ENCODE measurements around the gene ANKRD23. TPM values are rescaled to one million over a fixed set of nuclear protein-coding genes. Genes with fewer than 3 reads are reported as not detected.

The ANKRD23 gene
- total RNA-seq, 1 donor from 2014 or later: 7.3 TPM

DNA sequence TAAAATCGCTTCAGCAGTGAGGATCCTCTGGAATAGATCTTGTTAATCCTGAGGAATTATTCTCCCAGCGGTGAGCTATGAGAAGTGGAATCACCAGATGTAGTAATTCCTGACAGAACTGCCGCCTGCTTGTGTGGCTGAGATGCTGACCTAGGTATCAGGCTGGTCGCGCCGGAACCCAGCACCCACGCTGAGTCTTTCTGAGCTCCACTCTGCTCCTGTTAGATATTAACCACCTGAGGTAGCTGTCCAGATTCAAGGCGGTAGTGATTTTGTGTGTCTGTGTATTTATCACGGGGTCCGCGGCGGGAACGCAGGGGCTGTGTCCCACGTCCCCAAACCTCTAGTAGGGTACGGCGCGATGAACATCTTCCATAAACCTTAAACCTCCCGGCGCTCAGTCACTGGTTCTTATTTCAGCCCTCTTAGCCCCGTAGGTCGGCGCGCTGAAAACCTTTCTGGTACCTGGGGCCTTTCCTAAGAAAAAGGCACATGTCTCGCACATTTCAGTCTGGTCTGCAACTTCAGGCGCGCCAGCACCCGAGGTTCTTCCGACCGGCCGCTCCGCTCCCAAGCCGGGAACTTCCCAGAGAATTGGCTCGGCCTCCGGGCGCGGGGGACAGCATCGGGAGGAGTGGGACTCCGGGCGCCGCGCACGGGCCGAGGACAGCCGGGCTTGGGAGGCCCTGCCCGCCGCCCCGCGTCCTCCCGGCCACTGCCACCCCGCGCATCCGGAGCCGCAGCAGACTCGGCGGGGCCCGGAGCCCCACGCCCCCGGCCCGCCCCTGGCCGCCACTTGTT, 28.3 kb downstream of the ANKRD23 start:
- Mint-ChIP-seq H3K4me3 (peak overlapping the region; percentile 88), H3K27me3 (no peaks in the 10 kb centered on the region), H3K9me3 (no peaks in the 10 kb centered on the region), H3K36me3 (ENCODE audit: low read depth) (peaks cover 41% of the 10 kb centered on the region), H3K27ac (peak overlapping the region; percentile 83), H3K4me1 (peaks cover 48% of the 10 kb centered on the region)
- intact Hi-C loops (cut with micrococcal nuclease): loop anchor here (1.0 to 5.0 kb wide), 10 partner anchors 9 to 847 kb away; partner anchors contain the start of genes ACTR1B, ANKRD39, CIAO1 and CNNM4
- DNase-seq: no peak
- TF ChIP-seq, protein P1, sequence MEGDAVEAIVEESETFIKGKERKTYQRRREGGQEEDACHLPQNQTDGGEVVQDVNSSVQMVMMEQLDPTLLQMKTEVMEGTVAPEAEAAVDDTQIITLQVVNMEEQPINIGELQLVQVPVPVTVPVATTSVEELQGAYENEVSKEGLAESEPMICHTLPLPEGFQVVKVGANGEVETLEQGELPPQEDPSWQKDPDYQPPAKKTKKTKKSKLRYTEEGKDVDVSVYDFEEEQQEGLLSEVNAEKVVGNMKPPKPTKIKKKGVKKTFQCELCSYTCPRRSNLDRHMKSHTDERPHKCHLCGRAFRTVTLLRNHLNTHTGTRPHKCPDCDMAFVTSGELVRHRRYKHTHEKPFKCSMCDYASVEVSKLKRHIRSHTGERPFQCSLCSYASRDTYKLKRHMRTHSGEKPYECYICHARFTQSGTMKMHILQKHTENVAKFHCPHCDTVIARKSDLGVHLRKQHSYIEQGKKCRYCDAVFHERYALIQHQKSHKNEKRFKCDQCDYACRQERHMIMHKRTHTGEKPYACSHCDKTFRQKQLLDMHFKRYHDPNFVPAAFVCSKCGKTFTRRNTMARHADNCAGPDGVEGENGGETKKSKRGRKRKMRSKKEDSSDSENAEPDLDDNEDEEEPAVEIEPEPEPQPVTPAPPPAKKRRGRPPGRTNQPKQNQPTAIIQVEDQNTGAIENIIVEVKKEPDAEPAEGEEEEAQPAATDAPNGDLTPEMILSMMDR (IDR thresholded peaks at IDR 0.05): no peak
- POLR2A ChIA-PET: interaction anchor here (1.0 to 2.0 kb wide), 9 partner anchors 8 to 57 kb away, joined by 3 to 21 read pairs (median 7); partner anchors contain the start of genes ANKRD39 and CNNM4
- CTCF ChIA-PET: interaction anchor here (0.8 to 2.6 kb wide), 7 partner anchors 9 to 74 kb away, joined by 3 to 11 read pairs (median 3); partner anchors contain the start of gene ANKRD39
- no peak for ATAC-seq (ENCODE audit: low read depth)

DNA sequence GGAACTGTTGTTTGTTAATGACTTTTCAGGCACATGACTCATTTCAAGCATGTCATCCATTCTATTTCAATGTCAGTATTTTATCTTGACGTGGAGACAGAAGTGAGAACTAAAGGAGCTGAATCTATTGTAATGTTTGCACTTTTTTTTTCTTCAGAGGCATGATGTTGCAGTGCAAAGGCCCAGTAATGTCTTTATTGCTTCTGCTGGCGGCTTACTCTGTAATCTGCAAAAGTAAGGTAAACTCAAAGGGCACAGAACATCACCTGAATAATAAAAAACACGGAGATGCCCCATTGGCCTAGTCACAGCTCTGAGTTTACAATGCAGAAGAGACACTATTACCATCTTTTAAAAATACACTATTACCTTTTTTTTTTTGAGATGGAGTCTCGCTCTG, 30.2 kb downstream of the ANKRD23 start:
- H3K9me3 Mint-ChIP-seq: no peaks in the 10 kb centered on the region
- ChIA-PET POLR2A (no interaction called here), CTCF (interaction anchor here (1.3 kb wide), 1 partner anchor 298 kb away, joined by 3 read pairs; no protein-coding TSS in a partner anchor)
- H3K4me3 Mint-ChIP-seq: no peak overlapping the region
- peaks cover 30% of the 10 kb centered on the region for H3K4me1 Mint-ChIP-seq
- H3K36me3 Mint-ChIP-seq (ENCODE audit: low read depth): peaks cover 37% of the 10 kb centered on the region
- intact Hi-C loops (cut with micrococcal nuclease): no loop called here
- H3K27ac Mint-ChIP-seq: no peak overlapping the region
- TF ChIP-seq, protein P1 (IDR thresholded peaks at IDR 0.05): no peak
- no peaks in the 10 kb centered on the region for H3K27me3 Mint-ChIP-seq
- DNase-seq: no peak
- ATAC-seq (ENCODE audit: low read depth): no peak

DNA sequence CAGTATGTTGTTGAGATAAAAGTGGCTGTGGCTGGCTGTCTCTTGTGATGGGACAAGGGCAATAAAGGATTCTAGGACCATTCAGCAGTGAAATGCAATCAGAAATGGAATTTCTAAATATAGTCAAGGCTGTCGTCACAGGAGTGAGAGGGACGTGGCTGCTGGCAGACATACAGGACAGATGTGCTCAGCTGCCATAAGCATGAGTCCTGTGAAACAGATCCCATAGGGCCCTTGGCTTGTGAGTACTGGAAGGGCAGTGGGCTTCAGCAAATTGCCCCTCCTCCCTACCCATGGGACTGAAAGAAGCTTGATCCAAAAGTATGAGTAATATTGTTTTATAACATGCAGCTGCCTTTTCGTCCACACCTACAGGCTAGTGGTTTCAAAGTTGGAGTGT, 31.9 kb downstream of the ANKRD23 start:
- intact Hi-C loops (cut with micrococcal nuclease): no loop called here
- CTCF ChIA-PET: no interaction called here
- TF ChIP-seq, protein P1 (IDR thresholded peaks at IDR 0.05): no peak
- DNase-seq: no peak
- Mint-ChIP-seq H3K27me3 (no peaks in the 10 kb centered on the region), H3K9me3 (no peaks in the 10 kb centered on the region), H3K36me3 (ENCODE audit: low read depth) (peaks cover 32% of the 10 kb centered on the region), H3K27ac (no peak overlapping the region), H3K4me3 (no peak overlapping the region), H3K4me1 (peaks cover 26% of the 10 kb centered on the region)
- POLR2A ChIA-PET: no interaction called here
- ATAC-seq (ENCODE audit: low read depth): no peak

DNA sequence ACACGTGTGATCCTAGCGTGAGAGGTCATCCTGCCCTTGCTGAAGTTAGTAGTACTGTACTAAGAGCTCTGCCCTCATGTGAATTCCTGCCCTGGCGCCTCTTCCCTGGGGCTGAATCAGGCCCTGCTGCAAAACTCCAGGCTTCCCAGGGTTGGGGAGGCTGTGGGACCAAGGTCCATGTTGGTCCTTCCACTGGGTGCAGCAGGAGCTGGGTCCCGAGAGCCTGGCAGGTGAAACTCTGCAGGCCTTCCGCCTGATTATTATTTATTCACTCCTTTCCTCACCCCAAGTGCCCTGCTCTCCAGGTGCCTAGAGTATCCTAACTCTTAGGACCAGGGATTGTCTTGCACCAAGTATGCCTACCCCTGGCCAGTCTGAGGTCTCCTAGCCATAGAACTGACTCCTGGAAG, 33.0 kb downstream of the ANKRD23 start:
- POLR2A ChIA-PET: interaction anchor here (0.6 to 0.8 kb wide), 2 partner anchors 9 to 500 kb away, joined by 3 read pairs; no protein-coding TSS in a partner anchor
- Mint-ChIP-seq H3K27me3 (no peaks in the 10 kb centered on the region), H3K36me3 (ENCODE audit: low read depth) (peaks cover 35% of the 10 kb centered on the region), H3K27ac (peak overlapping the region; percentile 24), H3K4me1 (peaks cover 35% of the 10 kb centered on the region), H3K4me3 (no peak overlapping the region), H3K9me3 (no peaks in the 10 kb centered on the region)
- TF ChIP-seq, protein P1 (IDR thresholded peaks at IDR 0.05): no peak
- intact Hi-C loops (cut with micrococcal nuclease): no loop called here
- CTCF ChIA-PET: no interaction called here
- no peak for ATAC-seq (ENCODE audit: low read depth)
- DNase-seq: no peak

All from activated B cell treated with CpG ODN at 0.5 μM for 24 hours (primary cell).